Nephron progenitor cell (in vitro differentiated cells): ENCODE data around the gene KCNH8.

Experiments used
- DNase-seq: peaks from one replicate; pipeline ENCODE4 v3.0.0; 2021
- H3K27ac Mint-ChIP-seq: 2 replicates; pipeline ENCODE4 v1.8.0; 2021; ENCODE audit warnings: mild to moderate bottlenecking, moderate library complexity, mixed read lengths
- H3K27me3 Mint-ChIP-seq: 2 replicates; pipeline ENCODE4 v1.8.0; 2021; ENCODE audit warnings: mild to moderate bottlenecking, low read depth, mixed read lengths; ENCODE audit not compliant: poor library complexity
- H3K36me3 Mint-ChIP-seq: 2 replicates; pipeline ENCODE4 v1.8.0; 2021; ENCODE audit warnings: low read depth, mixed read lengths
- H3K4me1 Mint-ChIP-seq: 2 replicates; pipeline ENCODE4 v1.8.0; 2021; ENCODE audit warnings: mixed read lengths
- H3K4me3 Mint-ChIP-seq: 2 replicates; pipeline ENCODE4 v1.8.0; 2021; ENCODE audit warnings: mild to moderate bottlenecking, moderate library complexity, mixed read lengths
- H3K9me3 Mint-ChIP-seq: 2 replicates; pipeline ENCODE4 v1.8.0; 2021; ENCODE audit warnings: mild to moderate bottlenecking, moderate library complexity, mixed read lengths
- CTCF ChIP-seq: fragments of 200-600 bp; sonication (generic); IDR thresholded peaks from 2 replicates; pipeline ENCODE4 v1.5.0; 2021; ENCODE audit warnings: antibody characterized with exemption

Gene KCNH8

GRCh38 chr3:19274576-19274975 is 126.3 kb downstream of the KCNH8 start:
- H3K4me1 Mint-ChIP-seq: no peaks in the 10 kb centered on the region
- no peaks in the 10 kb centered on the region for H3K27me3 Mint-ChIP-seq
- H3K4me3 Mint-ChIP-seq: no peak overlapping the region
- TF ChIP-seq CTCF: no peak
- no peaks in the 10 kb centered on the region for H3K9me3 Mint-ChIP-seq
- no peaks in the 10 kb centered on the region for H3K36me3 Mint-ChIP-seq
- no peak for DNase-seq
- H3K27ac Mint-ChIP-seq: no peak overlapping the region

GRCh38 chr3:19284974-19285373 is 136.7 kb downstream of the KCNH8 start:
- Mint-ChIP-seq H3K9me3 (no peaks in the 10 kb centered on the region), H3K27me3 (no peaks in the 10 kb centered on the region), H3K36me3 (no peaks in the 10 kb centered on the region), H3K4me3 (no peak overlapping the region), H3K4me1 (no peaks in the 10 kb centered on the region), H3K27ac (no peak overlapping the region)
- no peak for DNase-seq
- no peak for TF ChIP-seq CTCF

- Mint-ChIP-seq H3K4me3 (no peak overlapping the region), H3K9me3 (no peaks in the 10 kb centered on the region), H3K27ac (no peak overlapping the region), H3K4me1 (no peaks in the 10 kb centered on the region), H3K36me3 (no peaks in the 10 kb centered on the region), H3K27me3 (no peaks in the 10 kb centered on the region)
- no peak for DNase-seq
- no peak for TF ChIP-seq CTCF
Observed at GRCh38 chr3:19293295-19293694, 145.0 kb downstream of the KCNH8 start.

- no peak for TF ChIP-seq CTCF
- Mint-ChIP-seq H3K36me3 (no peaks in the 10 kb centered on the region), H3K27ac (no peak overlapping the region), H3K9me3 (no peaks in the 10 kb centered on the region), H3K4me3 (no peak overlapping the region), H3K27me3 (no peaks in the 10 kb centered on the region), H3K4me1 (no peaks in the 10 kb centered on the region)
- no peak for DNase-seq
Observed at GRCh38 chr3:19295208-19295607, 146.9 kb downstream of the KCNH8 start.

- DNase-seq: no peak
- H3K36me3 Mint-ChIP-seq: no peaks in the 10 kb centered on the region
- no peaks in the 10 kb centered on the region for H3K4me1 Mint-ChIP-seq
- no peak for TF ChIP-seq CTCF
- H3K4me3 Mint-ChIP-seq: no peak overlapping the region
- H3K9me3 Mint-ChIP-seq: no peaks in the 10 kb centered on the region
- H3K27ac Mint-ChIP-seq: no peak overlapping the region
- H3K27me3 Mint-ChIP-seq: no peaks in the 10 kb centered on the region
Observed at GRCh38 chr3:19331931-19332330, 183.6 kb downstream of the KCNH8 start.

- TF ChIP-seq CTCF: no peak
- peaks cover 9% of the 10 kb centered on the region for H3K4me1 Mint-ChIP-seq
- no peak overlapping the region for H3K4me3 Mint-ChIP-seq
- DNase-seq: no peak
- no peaks in the 10 kb centered on the region for H3K36me3 Mint-ChIP-seq
- no peaks in the 10 kb centered on the region for H3K9me3 Mint-ChIP-seq
- no peaks in the 10 kb centered on the region for H3K27me3 Mint-ChIP-seq
- no peak overlapping the region for H3K27ac Mint-ChIP-seq
Observed at GRCh38 chr3:19334120-19334519, 185.8 kb downstream of the KCNH8 start.
